Measurements from ENCODE around the gene MYOG. TPM values are rescaled to one million over a fixed set of nuclear protein-coding genes. Genes with fewer than 3 reads are reported as not detected.
A peak's percentile ranks its signal among the peaks of the same experiment; 100 is the strongest.

The MYOG gene
- total RNA-seq, 4 donors from 2014 or later = 21.4 to 146 (median 73.1) TPM

DNA sequence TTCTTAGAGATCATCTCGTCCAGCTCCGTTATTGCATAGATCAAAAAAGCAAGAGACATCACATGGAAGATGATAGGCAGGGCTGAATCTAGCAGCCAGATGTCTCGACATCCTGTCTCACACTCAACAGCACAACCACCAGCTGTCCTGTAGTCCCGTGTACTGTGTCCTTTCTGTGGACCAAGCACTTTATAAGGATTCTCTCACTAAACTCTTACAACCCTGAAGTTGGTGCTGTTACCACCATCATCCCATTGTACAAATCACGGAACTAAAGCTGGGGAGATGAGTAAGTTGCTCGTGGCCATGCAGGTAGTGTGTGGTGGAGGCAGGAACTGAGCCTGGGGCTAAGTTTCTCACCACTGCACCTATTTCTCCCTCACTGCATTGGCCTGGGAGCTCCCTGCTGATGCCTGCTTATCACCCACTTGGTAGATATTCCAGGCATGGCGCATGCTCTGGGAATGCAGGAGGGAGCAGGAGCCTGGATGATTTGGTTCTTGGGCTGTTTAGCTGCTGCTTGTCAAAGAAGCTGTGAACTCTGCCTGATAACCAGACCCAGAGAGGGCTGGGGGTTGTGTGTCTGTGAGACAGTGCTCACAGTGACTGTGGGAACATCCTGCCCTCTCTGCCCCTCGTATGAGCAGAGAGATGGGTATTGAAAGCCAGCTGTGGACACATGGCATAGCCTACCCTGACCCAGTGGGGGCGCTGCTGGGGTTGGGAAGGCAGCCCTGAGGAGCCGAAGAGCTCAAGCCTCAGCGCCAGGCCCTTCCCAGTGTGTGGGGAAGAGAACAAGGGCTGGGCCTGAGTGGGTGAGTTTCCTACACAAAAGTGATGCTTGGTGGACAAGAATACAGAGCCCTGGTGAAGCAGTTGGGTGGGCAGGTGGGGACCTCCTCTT, 46.0 kb downstream of the MYOG start:
- TF ChIP-seq, protein P1, sequence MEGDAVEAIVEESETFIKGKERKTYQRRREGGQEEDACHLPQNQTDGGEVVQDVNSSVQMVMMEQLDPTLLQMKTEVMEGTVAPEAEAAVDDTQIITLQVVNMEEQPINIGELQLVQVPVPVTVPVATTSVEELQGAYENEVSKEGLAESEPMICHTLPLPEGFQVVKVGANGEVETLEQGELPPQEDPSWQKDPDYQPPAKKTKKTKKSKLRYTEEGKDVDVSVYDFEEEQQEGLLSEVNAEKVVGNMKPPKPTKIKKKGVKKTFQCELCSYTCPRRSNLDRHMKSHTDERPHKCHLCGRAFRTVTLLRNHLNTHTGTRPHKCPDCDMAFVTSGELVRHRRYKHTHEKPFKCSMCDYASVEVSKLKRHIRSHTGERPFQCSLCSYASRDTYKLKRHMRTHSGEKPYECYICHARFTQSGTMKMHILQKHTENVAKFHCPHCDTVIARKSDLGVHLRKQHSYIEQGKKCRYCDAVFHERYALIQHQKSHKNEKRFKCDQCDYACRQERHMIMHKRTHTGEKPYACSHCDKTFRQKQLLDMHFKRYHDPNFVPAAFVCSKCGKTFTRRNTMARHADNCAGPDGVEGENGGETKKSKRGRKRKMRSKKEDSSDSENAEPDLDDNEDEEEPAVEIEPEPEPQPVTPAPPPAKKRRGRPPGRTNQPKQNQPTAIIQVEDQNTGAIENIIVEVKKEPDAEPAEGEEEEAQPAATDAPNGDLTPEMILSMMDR (IDR thresholded peaks at IDR 0.05 in 4 of 5, conservative IDR thresholded peaks at IDR 0.05 in 1 of 5) = peak in 1 of 5 experiments; percentile 46
- TF ChIP-seq POLR2A (IDR thresholded peaks at IDR 0.05) = no peak
- intact Hi-C loops (cut with DNase I; ENCODE audit: low total_unique reads) = loop anchor here (1.0 to 10.0 kb wide), 7 partner anchors 89 to 1045 kb away; partner anchors contain the start of genes ZBED6 and ZC3H11A
- H3K36me3 ChIP-seq = peaks cover 0 to 4% of the 10 kb centered on the region in 2 donors
- H3K4me3 ChIP-seq = no peak overlapping the region
- in situ Hi-C loops (cut with MboI; ENCODE audit: low sequenced_read_pairs in 4 of 4) = loop anchor here in 3 of 4 donors (5.0 to 10.0 kb wide), 5 partner anchors 132 to 177 kb away; partner anchors contain the start of gene MYBPH (in 1 of the 3)
- H3K9me3 ChIP-seq = no peaks in the 10 kb centered on the region
- ATAC-seq = no peak
- peak overlapping the region; percentile 63 to 98 (median 96) for H3K27ac ChIP-seq
- peaks cover 46 to 56% of the 10 kb centered on the region in 2 donors for H3K4me1 ChIP-seq
- peak in 1 of 2 donors; percentile 31 for DNase-seq
- H3K27me3 ChIP-seq = no peaks in the 10 kb centered on the region

DNA sequence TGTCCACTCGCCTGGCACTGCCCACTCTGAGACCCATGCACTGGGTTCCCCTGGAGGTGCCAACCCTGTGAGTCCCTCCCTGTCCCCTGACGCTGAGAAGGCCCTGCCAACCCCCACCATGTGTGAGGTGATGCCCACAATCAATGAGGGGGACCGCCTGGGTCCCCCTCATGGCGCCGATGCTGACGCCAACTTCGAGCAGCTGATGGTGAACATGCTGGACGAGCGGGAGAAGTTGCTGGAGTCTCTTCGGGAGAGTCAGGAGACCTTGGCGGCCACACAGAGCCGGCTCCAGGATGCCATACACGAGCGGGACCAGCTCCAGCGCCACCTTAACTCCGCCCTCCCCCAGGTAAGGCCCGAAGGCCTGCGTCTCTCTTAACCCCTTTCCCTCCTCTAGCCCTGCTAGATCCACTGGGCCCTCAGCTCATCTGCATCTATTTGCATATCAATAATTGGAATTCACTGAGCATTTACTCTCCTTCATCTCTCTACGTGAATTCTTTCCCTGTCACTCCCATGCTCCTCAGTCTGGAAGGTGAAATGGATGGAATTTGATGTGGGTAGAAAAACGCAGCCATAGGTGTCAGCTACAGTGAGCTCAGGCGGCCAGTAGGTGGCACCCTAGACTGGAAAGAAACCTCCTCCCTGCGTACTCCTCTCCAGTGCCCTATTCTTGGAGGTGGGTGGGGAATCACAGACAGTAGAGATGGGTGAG, 46.8 kb downstream of the MYOG start:
- Histone ChIP-seq H3K27ac (peak overlapping the region; percentile 95 to 98 (median 96)), H3K4me3 (peak overlapping the region in 1 of 4 donors; percentile 24), H3K4me1 (peaks cover 51 to 64% of the 10 kb centered on the region in 2 donors), H3K9me3 (no peaks in the 10 kb centered on the region), H3K36me3 (peaks cover 0 to 4% of the 10 kb centered on the region in 2 donors), H3K27me3 (no peaks in the 10 kb centered on the region)
- ATAC-seq = peak; percentile 48 to 53
- TF ChIP-seq, protein P1 (IDR thresholded peaks at IDR 0.05 in 4 of 5, conservative IDR thresholded peaks at IDR 0.05 in 1 of 5) = peak; percentile 92 to 95 (median 94)
- TF ChIP-seq POLR2A (IDR thresholded peaks at IDR 0.05) = no peak
- in situ Hi-C loops (cut with MboI; ENCODE audit: low sequenced_read_pairs in 4 of 4) = loop anchor here in 3 of 4 donors (5.0 to 10.0 kb wide), 5 partner anchors 133 to 178 kb away; partner anchors contain the start of gene MYBPH (in 1 of the 3)
- peak; percentile 69 to 82 for DNase-seq
- intact Hi-C loops (cut with DNase I; ENCODE audit: low total_unique reads) = loop anchor here (1.0 to 10.0 kb wide), 8 partner anchors 45 to 1046 kb away; partner anchors contain the start of genes ZBED6 and ZC3H11A

DNA sequence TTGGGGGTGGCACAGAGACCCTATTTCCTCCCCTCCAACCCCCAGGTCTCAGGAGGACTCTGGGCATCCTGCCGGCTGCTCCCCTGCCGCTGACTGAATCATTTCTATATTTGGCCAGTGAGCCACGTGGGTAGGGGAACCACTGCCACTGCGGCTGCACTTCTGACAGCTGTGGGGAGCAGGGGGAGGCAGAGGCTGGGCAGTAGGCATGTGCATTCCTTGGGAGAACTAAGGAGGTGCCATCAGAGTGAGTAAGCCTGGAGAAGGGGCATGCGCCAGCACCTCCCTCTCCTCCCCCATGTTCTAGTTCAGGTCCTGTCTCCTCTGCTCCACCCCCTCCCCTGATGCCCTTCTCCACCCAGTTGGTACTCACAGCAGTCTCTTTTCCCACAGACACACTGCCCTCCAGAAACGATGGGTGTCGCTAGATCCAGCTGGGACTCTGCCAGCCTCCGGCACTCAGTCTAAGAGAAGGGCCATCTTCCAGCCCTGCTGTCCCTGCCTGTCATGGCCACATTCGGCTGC, 47.5 kb downstream of the MYOG start:
- H3K4me1 ChIP-seq = peaks cover 52 to 64% of the 10 kb centered on the region in 2 donors
- peak overlapping the region in 2 of 4 donors; percentile 8 to 24 for H3K4me3 ChIP-seq
- DNase-seq (peak; percentile 94 to 99), ATAC-seq (peak; percentile 65)
- in situ Hi-C loops (cut with MboI; ENCODE audit: low sequenced_read_pairs in 4 of 4) = loop anchor here in 3 of 4 donors (5.0 to 10.0 kb wide), 5 partner anchors 134 to 179 kb away; partner anchors contain the start of gene MYBPH (in 1 of the 3)
- no peaks in the 10 kb centered on the region for H3K9me3 ChIP-seq
- no peaks in the 10 kb centered on the region for H3K27me3 ChIP-seq
- H3K36me3 ChIP-seq = no peaks in the 10 kb centered on the region
- intact Hi-C loops (cut with DNase I; ENCODE audit: low total_unique reads) = loop anchor here (1.0 to 10.0 kb wide), 6 partner anchors 46 to 1047 kb away; partner anchors contain the start of genes ZBED6 and ZC3H11A
- TF ChIP-seq, protein P1 (IDR thresholded peaks at IDR 0.05 in 4 of 5, conservative IDR thresholded peaks at IDR 0.05 in 1 of 5) = peak in 3 of 5 experiments; percentile 25 to 34 (median 27)
- peak; percentile 41 to 61 for TF ChIP-seq POLR2A (IDR thresholded peaks at IDR 0.05)
- H3K27ac ChIP-seq = peak overlapping the region; percentile 95 to 98 (median 96)
